Gastrocnemius medialis (tissue), 4 donors: ENCODE results near the gene ZDHHC14. TPM values are rescaled to one million over a fixed set of nuclear protein-coding genes. Genes with fewer than 3 reads are reported as not detected.
A peak's percentile ranks its signal among the peaks of the same experiment; 100 is the strongest.
"Not testable (repeated sequence)": the region's sequence is repeated elsewhere in the genome, so short reads cannot be mapped to it uniquely, and the experiment has no call there.

Experiments used
- ATAC-seq, 2 donors: fragments of 150-250 bp; one replicate each; pipeline ENCODE4 v1.9.1; 2016
- DNase-seq, 2 donors: peaks; one replicate each; pipeline ENCODE4 v3.0.0-alpha.2; 2019
- H3K27ac ChIP-seq, 4 donors: fragments of 200-600 bp; sonication (generic); 1 replicate in 1 of 4; 2 replicates in 3 of 4; pipeline ENCODE4 v1.5.1; 2016 to 2018; ENCODE audit warnings: mild to moderate bottlenecking in 2 of 4, moderate library complexity in 1 of 4
- H3K27me3 ChIP-seq, 3 donors: fragments of 200-600 bp; sonication (generic) in 2 of 3; 1 replicate in 1 of 3; 2 replicates in 2 of 3; pipeline versions ENCODE4 v1.5.1 to v1.6.0; 2016 to 2019; ENCODE audit warnings: mild to moderate bottlenecking in 1 of 3, moderate library complexity in 1 of 3
- H3K36me3 ChIP-seq, 2 donors: fragments of 200-600 bp; sonication (generic) in 1 of 2; one replicate each; pipeline ENCODE4 v1.5.1; 2017 to 2018
- H3K4me1 ChIP-seq, 2 donors: fragments of 200-600 bp; sonication (generic) in 1 of 2; one replicate each; pipeline ENCODE4 v1.5.1; 2016 to 2017; ENCODE audit warnings: mild to moderate bottlenecking in 2 of 2
- H3K4me3 ChIP-seq, 4 donors: fragments of 200-600 bp; sonication (generic) in 3 of 4; 1 replicate in 1 of 4; 2 replicates in 3 of 4; pipeline ENCODE4 v1.5.1; 2016 to 2019; ENCODE audit warnings: mild to moderate bottlenecking in 2 of 4
- H3K9me3 ChIP-seq, 3 donors: fragments of 200-600 bp; sonication (generic) in 2 of 3; 1 replicate in 1 of 3; 2 replicates in 2 of 3; pipeline ENCODE4 v1.5.1; 2016 to 2019
- POLR2A ChIP-seq, 2 donors: fragments of 450-650 bp; IDR thresholded peaks; one replicate each; pipeline ENCODE4 v1.6.1; 2017; ENCODE audit warnings: antibody characterized with exemption in 2 of 2, mild to moderate bottlenecking in 2 of 2, moderate library complexity in 2 of 2
- in situ Hi-C, 4 donors: fragments of 200-750 bp; cut with MboI; loops; one replicate each; pipeline versions ENCODE4 v1.15.0 to v1.8.0; 2017; ENCODE audit warnings: low sequenced_read_pairs in 4 of 4
- intact Hi-C: fragments of 100-400 bp; cut with DNase I; formaldehyde crosslinking; loops from one replicate; pipeline ENCODE4 v1.15.1; 2023; ENCODE audit warnings: low total_unique reads
- total RNA-seq, 4 donors: library from RNA; depleted of rRNA; stranded (reverse); fragments of >200 nt; gene quantifications; one replicate each; pipeline versions ENCODE4 v1.1.0 to v1.2.3, GENCODE V29; 2016
- TF ChIP-seq, protein P1 (sequence below), 5 experiments: fragments of 450-650 bp in 3 of 5; fragments of 200-600 bp in 2 of 5; sonication (generic) in 2 of 5; IDR thresholded peaks in 4 of 5; conservative IDR thresholded peaks in 1 of 5; 1 replicate in 4 of 5; 2 replicates in 1 of 5; pipeline ENCODE4 v1.5.1; 2016 to 2019; ENCODE audit warnings: antibody characterized with exemption in 5 of 5, mild to moderate bottlenecking in 3 of 5, moderate library complexity in 3 of 5

The ZDHHC14 gene
- total RNA-seq, 4 donors from 2014 or later = 3.7 to 7.7 (median 5.9) TPM

DNA sequence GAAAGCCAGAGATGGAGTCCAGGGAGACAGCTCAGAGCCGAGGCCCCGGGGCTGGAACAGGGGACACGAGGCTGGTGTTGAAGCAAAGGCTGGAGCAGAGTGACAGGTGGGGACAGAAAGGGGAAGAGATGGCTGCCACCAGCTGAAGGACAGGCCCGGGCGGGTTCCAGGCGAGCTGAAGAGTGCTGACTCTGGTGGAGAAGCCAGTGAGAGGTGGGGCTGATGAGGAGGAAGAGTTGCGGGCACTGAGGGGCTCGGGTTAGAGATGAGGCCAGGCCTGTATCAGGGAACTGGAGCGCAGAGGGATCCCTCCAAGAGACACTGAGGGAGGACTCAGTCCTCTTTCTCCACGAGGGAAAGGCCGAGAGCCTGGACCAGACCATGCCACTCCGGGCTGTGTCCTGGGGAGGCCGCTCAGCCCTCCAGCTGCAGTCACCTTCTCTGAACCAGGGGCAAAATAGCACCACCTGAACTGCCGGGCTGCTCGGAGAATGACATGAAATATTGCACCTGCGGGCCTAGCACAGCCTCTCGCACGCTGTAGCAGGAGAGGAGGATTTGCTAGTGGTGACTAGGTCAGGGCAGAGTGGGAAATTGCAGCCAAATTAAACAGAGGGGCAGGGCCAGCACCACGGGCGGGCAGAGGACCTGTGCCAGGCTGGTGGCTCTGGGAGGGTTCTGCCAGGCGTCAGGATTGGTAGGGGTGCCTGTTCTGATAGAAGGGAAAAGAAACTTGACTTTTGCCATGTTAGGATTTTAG lies 175.9 kb downstream of the ZDHHC14 start:
- H3K4me1 ChIP-seq = peaks cover 9 to 26% of the 10 kb centered on the region in 2 donors
- H3K36me3 ChIP-seq = no peaks in the 10 kb centered on the region
- no peak for TF ChIP-seq POLR2A (IDR thresholded peaks at IDR 0.05)
- H3K27ac ChIP-seq = no peak overlapping the region
- no peaks in the 10 kb centered on the region for H3K27me3 ChIP-seq
- intact Hi-C loops (no loop called here), in situ Hi-C loops (no loop called here)
- ATAC-seq = no peak
- no peak for DNase-seq
- H3K4me3 ChIP-seq = no peak overlapping the region
- no peaks in the 10 kb centered on the region for H3K9me3 ChIP-seq

DNA sequence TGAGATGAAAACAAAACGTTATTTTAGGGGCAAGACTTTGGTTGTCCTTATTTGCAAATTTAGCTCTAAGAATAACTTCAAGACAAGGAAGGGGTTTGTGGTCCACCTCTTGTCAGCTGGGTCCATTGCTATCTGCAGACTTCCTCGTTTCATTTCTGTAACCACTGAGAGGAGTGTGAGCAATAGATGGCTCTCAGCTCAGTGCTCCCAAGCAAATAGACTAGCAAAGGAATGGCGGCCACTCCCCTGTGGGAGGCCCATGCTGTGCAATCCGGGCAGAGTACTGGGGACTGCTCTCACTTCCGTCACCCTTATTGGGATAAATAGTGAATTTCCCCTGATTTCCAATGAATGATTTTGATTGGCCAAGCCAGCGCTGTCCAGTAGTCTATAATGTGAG lies 176.6 kb downstream of the ZDHHC14 start:
- H3K4me1 ChIP-seq = peaks cover 9 to 26% of the 10 kb centered on the region in 2 donors
- in situ Hi-C loops = no loop called here
- ATAC-seq = no peak
- intact Hi-C loops = no loop called here
- TF ChIP-seq, protein P1, sequence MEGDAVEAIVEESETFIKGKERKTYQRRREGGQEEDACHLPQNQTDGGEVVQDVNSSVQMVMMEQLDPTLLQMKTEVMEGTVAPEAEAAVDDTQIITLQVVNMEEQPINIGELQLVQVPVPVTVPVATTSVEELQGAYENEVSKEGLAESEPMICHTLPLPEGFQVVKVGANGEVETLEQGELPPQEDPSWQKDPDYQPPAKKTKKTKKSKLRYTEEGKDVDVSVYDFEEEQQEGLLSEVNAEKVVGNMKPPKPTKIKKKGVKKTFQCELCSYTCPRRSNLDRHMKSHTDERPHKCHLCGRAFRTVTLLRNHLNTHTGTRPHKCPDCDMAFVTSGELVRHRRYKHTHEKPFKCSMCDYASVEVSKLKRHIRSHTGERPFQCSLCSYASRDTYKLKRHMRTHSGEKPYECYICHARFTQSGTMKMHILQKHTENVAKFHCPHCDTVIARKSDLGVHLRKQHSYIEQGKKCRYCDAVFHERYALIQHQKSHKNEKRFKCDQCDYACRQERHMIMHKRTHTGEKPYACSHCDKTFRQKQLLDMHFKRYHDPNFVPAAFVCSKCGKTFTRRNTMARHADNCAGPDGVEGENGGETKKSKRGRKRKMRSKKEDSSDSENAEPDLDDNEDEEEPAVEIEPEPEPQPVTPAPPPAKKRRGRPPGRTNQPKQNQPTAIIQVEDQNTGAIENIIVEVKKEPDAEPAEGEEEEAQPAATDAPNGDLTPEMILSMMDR (IDR thresholded peaks at IDR 0.05 in 4 of 5, conservative IDR thresholded peaks at IDR 0.05 in 1 of 5) = no peak
- no peak for TF ChIP-seq POLR2A (IDR thresholded peaks at IDR 0.05)
- no peak overlapping the region for H3K4me3 ChIP-seq
- no peaks in the 10 kb centered on the region for H3K36me3 ChIP-seq
- H3K27me3 ChIP-seq = no peaks in the 10 kb centered on the region
- H3K27ac ChIP-seq = no peak overlapping the region
- H3K9me3 ChIP-seq = no peaks in the 10 kb centered on the region
- DNase-seq = no peak

DNA sequence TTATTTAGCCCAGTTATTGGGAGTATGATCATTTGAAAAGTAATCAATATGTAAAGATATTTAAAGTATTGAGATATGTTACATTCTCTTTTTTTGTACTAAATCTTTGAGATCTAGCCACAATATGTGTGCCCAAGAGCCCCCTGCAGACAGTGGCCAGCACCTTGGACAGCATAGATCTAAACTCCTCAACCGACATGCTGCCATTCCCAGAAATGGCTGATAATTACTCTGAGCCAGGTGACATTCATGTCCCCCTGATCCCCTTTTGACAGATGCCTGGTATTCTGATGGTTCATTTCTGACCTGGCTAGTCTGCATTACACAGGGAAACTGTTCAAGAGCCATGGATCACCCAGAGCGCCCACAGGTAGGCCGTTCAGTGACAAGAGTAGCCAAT lies 177.1 kb downstream of the ZDHHC14 start:
- in situ Hi-C loops = no loop called here
- H3K4me1 ChIP-seq = peaks cover 9 to 26% of the 10 kb centered on the region in 2 donors
- TF ChIP-seq, protein P1 (IDR thresholded peaks at IDR 0.05 in 4 of 5, conservative IDR thresholded peaks at IDR 0.05 in 1 of 5) = no peak
- no peak for TF ChIP-seq POLR2A (IDR thresholded peaks at IDR 0.05)
- no peaks in the 10 kb centered on the region for H3K27me3 ChIP-seq
- DNase-seq = no peak
- intact Hi-C loops = no loop called here
- ATAC-seq = no peak
- no peaks in the 10 kb centered on the region for H3K36me3 ChIP-seq
- peak overlapping the region in 1 of 4 donors; percentile 63 for H3K27ac ChIP-seq
- H3K9me3 ChIP-seq = no peaks in the 10 kb centered on the region
- no peak overlapping the region for H3K4me3 ChIP-seq

DNA sequence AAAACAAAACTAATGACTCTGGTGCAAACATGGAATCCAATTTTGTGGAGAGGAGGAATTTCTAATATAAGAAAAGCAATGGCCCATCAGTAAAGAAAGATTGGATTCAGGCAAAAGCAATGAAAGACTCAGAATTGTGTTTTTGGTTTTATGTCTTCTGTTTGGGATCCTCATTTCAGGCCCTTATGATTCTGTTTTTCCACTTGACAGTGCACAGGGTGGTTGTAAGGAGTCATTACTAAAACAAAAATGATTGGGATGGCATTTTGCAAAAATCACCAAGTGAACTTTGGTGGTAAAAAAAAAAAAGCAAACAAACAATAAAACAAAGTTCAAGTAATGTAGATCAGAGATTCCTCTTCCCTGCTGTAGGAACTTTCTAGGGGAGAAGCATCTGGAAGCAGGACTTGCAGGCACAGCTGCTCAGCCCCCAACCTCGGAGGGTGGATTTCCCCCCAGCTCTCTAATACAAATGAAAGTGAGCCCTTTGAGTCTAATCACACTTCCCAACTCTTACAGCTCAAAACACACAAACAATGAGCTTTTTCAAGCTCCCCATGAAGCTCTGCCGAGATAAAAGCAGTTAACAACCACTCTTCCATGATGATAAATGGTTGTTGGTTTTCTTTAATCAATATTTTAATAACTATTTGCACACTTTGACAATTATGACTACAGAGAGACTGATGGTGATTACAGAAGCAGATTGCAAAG lies 177.7 kb downstream of the ZDHHC14 start:
- DNase-seq = no peak
- in situ Hi-C loops (no loop called here), intact Hi-C loops (no loop called here)
- peak overlapping the region; percentile 34 to 70 (median 54) for H3K27ac ChIP-seq
- no peak overlapping the region for H3K4me3 ChIP-seq
- TF ChIP-seq, protein P1 (IDR thresholded peaks at IDR 0.05 in 4 of 5, conservative IDR thresholded peaks at IDR 0.05 in 1 of 5) = no peak
- TF ChIP-seq POLR2A (IDR thresholded peaks at IDR 0.05) = no peak
- no peaks in the 10 kb centered on the region for H3K9me3 ChIP-seq
- no peak for ATAC-seq
- H3K36me3 ChIP-seq = no peaks in the 10 kb centered on the region
- no peaks in the 10 kb centered on the region for H3K27me3 ChIP-seq
- H3K4me1 ChIP-seq = peaks cover 9 to 26% of the 10 kb centered on the region in 2 donors

DNA sequence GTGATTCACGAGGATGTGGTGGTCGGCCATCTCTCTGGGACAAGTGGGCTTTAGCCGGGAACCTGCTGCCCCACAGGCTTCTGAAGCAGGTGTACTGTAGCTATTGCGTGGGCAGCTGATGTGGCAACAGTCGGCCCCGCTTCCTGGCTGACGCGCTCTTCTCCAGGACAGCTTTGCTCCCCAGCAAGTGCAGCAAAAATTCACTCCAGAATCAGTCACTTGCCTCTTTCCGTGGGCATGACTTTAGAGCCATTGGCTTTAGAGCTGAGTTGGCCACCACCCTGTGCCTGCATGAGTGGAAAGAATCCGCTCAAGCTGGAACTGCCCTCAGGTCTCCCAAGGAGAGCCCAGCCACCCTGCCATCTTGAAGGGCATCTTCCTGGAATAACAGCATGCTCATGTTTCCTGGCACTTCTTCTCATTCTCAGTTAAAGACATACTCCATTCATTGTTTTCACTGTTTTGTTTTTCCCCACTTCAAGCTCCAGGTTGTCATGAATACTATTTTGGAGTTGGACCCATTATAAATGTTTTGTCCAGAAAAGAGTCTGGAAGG lies 178.3 kb downstream of the ZDHHC14 start:
- ATAC-seq = peak; percentile 46 to 79

DNA sequence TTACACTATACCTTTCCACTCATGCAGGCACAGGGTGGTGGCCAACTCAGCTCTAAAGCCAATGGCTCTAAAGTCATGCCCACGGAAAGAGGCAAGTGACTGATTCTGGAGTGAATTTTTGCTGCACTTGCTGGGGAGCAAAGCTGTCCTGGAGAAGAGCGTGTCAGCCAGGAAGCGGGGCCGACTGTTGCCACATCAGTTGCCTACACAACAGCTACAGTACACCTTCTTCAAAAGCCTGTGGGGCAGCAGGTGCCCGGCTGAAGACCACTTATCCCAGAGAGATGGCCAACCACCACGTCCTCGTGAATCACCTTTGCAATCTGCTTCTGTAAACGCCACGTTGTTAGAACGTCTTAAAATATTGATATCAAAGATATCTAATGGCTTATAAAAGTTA lies 179.1 kb downstream of the ZDHHC14 start:
- in situ Hi-C loops, H3K4me3 ChIP-seq, H3K9me3 ChIP-seq, ATAC-seq, H3K27me3 ChIP-seq, H3K27ac ChIP-seq, H3K36me3 ChIP-seq, intact Hi-C loops, DNase-seq: not testable (repeated sequence)
- H3K4me1 ChIP-seq = peaks cover 9 to 26% of the 10 kb centered on the region in 2 donors

More for the DNA sequence above, 178.3 kb downstream of the ZDHHC14 start:
- H3K27ac ChIP-seq = peak overlapping the region; percentile 34 to 70 (median 54)
- peaks cover 9 to 26% of the 10 kb centered on the region in 2 donors for H3K4me1 ChIP-seq
- in situ Hi-C loops (no loop called here), intact Hi-C loops (no loop called here)
- H3K27me3 ChIP-seq = no peaks in the 10 kb centered on the region
- H3K9me3 ChIP-seq = no peaks in the 10 kb centered on the region
- TF ChIP-seq POLR2A (IDR thresholded peaks at IDR 0.05) = no peak
- TF ChIP-seq, protein P1 (IDR thresholded peaks at IDR 0.05 in 4 of 5, conservative IDR thresholded peaks at IDR 0.05 in 1 of 5) = no peak
- peak in 1 of 2 donors; percentile 46 for DNase-seq
- H3K36me3 ChIP-seq = no peaks in the 10 kb centered on the region
- no peak overlapping the region for H3K4me3 ChIP-seq
